Islet precursor cell (in vitro differentiated cells): Measurements from ENCODE around the gene SLC4A1.

ENCODE experiments used
- DNase-seq: peaks from one replicate; pipeline ENCODE4 v3.0.0-alpha.2; 2018

SLC4A1 gene

GRCh38 chr17:44267818-44268490 is at the start of gene SLC4A1:
Gene SLC4A1, minus strand, starts transcription at chr17:44268135. Its CDS starts 5,269 bp downstream, at chr17:44262866.
- DNase-seq: no peak

DNA sequence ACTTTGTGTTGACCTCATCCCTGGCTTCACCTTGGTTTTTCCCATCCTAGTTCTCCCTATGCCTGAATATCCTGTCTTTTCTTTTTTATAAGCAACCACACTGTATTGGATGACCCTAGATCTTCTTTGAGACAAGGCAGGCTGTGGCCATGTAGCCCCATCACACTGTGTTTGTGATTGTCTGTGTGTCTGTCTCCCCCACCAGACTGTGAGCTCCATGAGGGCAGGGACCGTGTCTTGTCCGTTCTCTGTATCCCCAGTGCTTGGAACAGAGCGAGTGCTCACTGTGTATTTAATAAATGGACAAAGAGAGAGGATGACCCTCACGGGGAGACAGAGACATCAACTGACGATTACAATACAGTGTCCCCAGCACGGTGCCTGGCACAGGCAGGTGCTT is 49.6 kb upstream of the SLC4A1 start:
- DNase-seq: no peak

GRCh38 chr17:44315760-44316731 is 48.1 kb upstream of the SLC4A1 start:
- DNase-seq: peak; percentile 92

GRCh38 chr17:44314869-44315661 is 47.1 kb upstream of the SLC4A1 start:
- DNase-seq: peak; percentile 91

DNA sequence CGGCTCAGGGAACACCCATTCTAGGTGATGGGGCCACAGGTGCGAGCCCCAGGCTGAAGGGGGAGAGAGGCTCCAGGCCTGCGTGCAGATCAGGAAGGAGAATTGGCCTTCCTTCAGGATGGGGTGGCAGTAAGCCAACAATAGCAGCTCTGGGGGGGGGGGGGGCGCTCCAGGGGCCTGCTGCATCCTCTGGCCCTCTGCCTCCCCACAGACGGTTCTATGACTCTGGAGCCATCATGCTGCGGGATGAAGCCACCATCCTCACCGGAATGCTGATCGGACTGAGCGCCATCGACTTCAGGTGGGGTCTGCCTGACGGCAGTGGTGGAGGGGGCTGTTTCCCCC is 46.6 kb upstream of the SLC4A1 start:
- no peak for DNase-seq

DNA sequence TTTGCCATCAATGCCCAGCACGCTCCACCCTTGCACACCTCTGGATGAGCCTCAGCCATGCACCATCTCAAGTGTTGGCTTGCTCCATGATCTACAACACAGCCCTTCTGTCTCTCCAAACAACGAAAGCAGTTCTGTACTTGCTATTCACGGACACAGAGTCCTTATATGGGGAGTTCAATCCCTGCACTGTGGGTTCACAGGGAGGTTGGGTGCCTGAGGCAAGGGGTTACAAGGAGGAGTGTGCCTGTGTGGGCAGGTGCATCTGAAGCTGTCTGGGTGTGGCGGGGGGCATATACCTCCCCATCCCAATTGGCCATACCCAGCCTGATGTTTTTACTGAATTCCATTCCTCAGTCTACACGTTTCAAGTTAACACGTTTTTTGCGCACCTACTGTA is 46.1 kb upstream of the SLC4A1 start:
- peak; percentile 38 for DNase-seq

GRCh38 chr17:44312396-44313104 is 44.6 kb upstream of the SLC4A1 start:
- no peak for DNase-seq

- peak; percentile 47 for DNase-seq
Observed at GRCh38 chr17:44311562-44312181, 43.7 kb upstream of the SLC4A1 start.

DNA sequence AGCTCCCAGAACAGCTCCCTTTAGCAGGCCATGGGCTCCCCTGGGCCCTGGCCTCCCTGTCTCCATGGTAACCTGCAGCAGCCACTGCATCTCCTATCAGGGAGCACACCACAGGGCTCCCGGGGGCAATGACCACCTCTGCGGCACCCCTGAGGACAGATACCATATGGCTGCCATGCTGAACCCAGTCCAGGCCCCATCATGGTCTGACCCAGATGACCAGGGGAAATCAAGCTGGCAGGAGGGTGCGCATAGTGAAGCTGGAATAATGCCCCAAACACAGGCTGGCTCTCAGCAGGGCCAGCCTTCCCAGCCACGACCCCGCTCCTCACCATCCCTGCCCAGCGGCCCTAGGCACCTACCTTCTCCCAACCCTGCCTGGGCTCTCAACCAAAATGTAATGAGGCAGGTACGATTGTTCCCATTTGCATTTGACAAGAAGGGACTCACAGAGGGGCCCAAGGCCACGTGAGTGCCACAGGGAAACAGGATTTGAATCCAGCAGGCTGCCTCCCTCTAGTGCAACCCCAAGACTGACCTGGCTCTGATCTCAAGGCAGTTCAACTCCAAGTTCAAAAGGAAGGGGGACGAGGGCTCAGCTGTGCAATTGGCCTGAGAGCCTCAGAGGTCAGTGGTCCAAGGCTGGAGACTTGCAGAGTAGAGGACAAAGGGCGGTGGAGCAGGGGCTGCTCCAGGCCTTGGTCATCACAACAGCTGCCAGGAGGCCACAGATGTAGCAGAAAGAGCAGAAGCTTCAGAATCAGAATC is 42.9 kb upstream of the SLC4A1 start:
- no peak for DNase-seq

DNA sequence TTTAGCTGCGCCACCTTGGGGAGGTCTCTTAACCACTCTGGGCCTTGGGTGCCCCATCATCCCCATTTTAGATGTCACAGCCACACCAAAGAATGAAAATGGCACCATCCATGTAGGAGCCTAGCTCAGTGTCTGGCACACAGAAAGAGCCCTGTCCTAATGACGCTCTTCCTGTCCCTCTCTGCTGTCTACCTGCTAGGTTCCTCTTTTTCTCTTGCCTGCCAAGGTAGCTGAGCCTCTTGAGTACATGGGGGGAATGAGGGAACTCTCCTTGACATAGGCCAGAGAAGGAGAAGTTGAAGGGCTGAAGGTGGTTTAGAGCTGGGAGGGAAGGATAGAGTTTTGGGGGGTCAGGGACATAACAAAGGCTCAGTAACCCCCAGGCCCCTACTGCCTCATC is 42.3 kb upstream of the SLC4A1 start:
- DNase-seq: no peak

DNA sequence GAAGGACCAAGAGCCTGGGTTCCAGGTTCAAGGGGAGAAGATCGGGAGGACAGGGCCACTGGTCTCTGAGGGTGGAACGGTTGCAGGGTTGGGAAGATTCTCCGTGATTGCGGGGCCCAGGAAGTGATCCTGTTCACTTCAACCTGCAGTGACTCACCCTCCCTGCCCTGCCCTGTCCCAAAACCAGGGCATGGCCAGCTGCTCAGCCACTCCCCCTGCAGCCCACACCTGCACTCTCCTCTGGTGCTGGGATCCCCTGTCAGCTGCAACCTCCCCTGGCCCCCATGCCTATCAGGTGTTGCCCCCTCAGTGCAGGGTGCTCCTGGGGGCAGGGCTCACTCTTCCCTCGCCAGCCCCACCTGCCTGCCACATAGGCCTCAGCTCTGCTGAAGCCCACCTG is 41.5 kb upstream of the SLC4A1 start:
- DNase-seq: no peak

DNA sequence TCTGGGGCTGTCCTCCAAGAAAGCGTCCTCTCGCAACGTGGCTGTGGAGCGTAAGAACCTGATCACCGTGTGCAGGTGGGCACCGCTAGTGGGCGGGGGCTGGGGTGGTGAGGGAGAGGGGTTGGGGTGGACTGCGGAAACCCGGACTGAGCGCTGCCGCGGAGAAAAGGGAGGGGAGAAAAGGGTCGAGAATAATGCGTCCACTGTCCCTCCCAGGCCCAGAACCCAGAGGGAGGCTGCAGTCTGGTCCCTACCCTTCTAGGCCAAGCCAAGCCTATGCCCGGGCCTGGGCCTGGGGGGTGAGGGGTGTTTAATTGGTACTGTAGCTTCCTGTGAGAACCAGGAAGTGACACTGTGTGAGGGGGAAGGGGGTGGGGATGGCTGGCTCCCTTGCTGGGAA is 40.9 kb upstream of the SLC4A1 start:
- DNase-seq: no peak

- peak; percentile 97 for DNase-seq
Observed at GRCh38 chr17:44308320-44308818, 40.4 kb upstream of the SLC4A1 start, which contains the start of gene RUNDC3A. Gene RUNDC3A, plus strand, starts transcription at chr17:44308601. Its CDS starts 232 bp downstream, at chr17:44308833.

DNA sequence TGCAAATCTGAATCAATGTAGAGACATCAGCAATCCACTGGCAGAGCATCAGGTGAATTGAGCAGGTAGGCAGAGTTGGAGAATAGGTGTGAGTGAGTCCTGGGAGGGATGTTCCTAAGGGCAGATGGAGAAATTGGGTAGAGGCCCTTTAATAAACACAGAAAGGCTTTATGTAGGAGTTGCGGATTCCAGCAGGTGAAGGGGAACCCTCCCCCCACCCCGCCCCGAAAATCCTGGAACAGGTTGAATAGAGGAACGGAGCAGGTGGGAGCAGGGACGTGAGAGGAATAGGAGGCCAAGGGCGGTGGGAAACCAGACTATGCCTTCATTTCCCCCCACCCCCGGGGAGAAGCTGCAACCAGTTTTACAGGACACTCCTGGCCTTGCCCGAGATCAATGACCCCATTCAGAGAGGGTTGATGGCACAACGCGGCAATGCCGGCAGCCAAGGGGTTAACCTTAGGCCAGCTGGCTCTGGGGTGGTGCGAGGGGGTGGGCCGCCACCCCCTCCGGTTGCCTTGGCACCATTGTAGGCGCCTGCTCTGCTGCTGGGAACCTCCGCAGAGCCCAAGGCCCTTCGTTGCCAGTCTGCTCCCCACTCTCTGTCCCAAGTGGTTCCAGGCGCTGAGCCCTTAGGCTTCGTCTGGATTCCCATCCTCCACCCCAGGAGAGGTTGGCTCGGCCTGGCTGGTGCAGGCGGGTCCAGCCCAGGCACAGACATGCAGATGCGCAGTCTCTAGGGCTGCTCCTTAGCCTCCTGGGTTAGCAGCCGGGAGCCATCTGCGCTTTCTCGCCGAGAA is 39.7 kb upstream of the SLC4A1 start:
- DNase-seq: peak; percentile 93

DNA sequence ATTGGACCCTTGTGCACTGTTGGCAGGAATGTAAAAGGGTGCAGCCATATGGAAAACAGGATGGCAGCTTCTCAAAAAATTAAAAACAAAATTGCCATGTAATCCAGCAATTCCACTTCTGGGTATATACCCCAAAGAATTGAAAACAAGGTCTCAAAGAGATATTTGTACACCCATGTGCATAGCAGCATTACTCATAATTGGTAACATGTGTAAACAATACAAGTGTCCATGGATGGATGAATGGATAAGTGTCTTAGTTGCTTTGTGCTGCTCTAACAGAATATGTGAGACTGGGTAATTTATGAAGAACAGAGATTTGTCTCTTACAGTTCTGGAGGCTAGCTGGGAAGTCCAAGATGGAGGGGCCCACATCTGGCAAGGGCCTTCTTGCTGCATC is 36.7 kb upstream of the SLC4A1 start:
- DNase-seq: no peak

GRCh38 chr17:44297975-44298374 is 30.0 kb upstream of the SLC4A1 start:
- DNase-seq: no peak

DNA sequence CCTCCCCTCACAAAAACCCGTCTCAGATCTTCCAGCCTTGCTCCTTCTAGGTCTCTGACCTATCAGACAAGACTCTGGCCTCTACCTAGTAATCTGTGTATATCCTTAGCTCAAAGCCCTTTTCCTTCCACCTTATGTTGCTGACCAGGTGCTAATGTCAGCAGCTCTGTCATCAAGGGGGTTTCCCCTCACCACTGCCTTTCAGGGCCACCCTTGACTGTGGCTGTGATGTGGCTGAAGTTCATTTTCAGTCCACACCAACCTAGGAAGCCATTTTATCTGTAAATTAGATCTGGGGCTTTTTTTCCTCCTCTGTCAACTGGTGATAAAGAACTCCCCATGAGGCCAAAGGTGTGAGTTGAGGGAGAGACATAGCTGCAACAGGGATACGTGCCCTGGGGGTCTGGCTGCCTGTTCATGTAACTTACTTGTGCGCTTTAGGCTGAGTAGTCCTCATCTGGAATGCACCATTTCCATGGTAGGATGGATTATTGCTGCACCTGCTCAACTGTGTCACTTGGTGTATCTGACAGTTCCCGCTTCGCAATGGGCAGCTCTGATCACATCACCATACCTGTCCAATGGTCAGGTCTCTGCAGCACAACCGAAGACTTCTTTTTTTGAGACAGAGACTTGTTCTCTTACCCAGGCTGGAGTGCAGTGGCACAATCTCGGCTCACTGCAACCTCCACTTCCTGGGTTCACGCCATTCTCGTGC is 25.7 kb upstream of the SLC4A1 start:
- no peak for DNase-seq

- no peak for DNase-seq
Observed at GRCh38 chr17:44287651-44288050, 19.7 kb upstream of the SLC4A1 start.

GRCh38 chr17:44284024-44284400 is 16.1 kb upstream of the SLC4A1 start:
- DNase-seq: no peak
